GM23338 (cell line): ENCODE measurements around the gene TAF1D.
"Not testable (repeated sequence)": the region's sequence is repeated elsewhere in the genome, so short reads cannot be mapped to it uniquely, and the experiment has no call there.

ENCODE experiments used
- CREB1 ChIP-seq: fragments of 250-450 bp; sonication (Bioruptor Pico); IDR thresholded peaks from 2 replicates; pipeline ENCODE4 v1.5.0; 2020; ENCODE audit warnings: low read depth, mild to moderate bottlenecking, moderate library complexity
- CTCF ChIP-seq, 2 experiments: fragments of 200-600 bp in 1 of 2; sonication (generic) in 1 of 2; conservative IDR thresholded peaks; 2 replicates each; pipeline versions ENCODE4 v1.5.1 to v1.6.1; 2016 to 2017; ENCODE audit warnings: antibody characterized with exemption in 2 of 2, low read depth in 2 of 2, mild to moderate bottlenecking in 2 of 2, moderate library complexity in 1 of 2
- EZH2 ChIP-seq: fragments of 200-600 bp; sonication (generic); IDR thresholded peaks from one replicate; pipeline ENCODE4 v1.8.0; 2017; ENCODE audit warnings: antibody characterized with exemption, mild to moderate bottlenecking, low read depth; ENCODE audit not compliant: unreplicated experiment
- EZH2phosphoT487 ChIP-seq: fragments of 200-600 bp; sonication (generic); IDR thresholded peaks from one replicate; pipeline ENCODE4 v1.8.1; 2018; ENCODE audit warnings: antibody characterized with exemption; ENCODE audit not compliant: unreplicated experiment
- POLR2AphosphoS5 ChIP-seq: IDR thresholded peaks from 2 replicates; pipeline ENCODE4 v1.6.1; 2016; ENCODE audit warnings: antibody characterized with exemption, low read depth
- REST ChIP-seq: IDR thresholded peaks from one replicate; pipeline ENCODE4 v1.6.1; 2018; ENCODE audit warnings: antibody characterized with exemption; ENCODE audit not compliant: unreplicated experiment

DNA sequence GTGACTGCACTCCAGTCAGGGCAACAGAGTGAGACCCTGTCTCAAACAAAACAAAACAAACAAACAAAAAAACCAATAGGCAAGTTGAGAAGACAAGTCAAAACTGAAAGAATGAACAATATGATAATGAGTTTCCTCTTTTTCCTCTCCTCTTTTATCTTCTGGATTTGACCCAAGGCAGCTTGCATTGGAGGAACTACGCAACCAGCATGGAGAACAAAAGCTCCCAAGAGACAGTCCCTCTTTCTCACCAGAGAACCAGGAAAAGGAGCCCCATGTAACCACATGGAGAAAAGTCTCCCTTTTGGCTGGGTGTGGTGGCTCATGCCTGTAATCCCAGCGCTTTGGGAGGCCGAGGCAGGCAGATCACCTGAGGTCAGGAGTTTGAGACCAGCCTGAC is 33.3 kb upstream of the TAF1D start:
- TF ChIP-seq CTCF (conservative IDR thresholded peaks at IDR 0.05; ENCODE audit: low read depth in 2 of 2); REST; CREB1 (CRISPR knock-in tag); EZH2phosphoT487; EZH2; POLR2AphosphoS5: not testable (repeated sequence)
